Suprapubic skin (tissue), 4 donors: Measurements from ENCODE around the gene DMRT2. TPM values are rescaled to one million over a fixed set of nuclear protein-coding genes. Genes with fewer than 3 reads are reported as not detected.
A peak's percentile ranks its signal among the peaks of the same experiment; 100 is the strongest.

Experiments used
- DNase-seq, 2 donors: peaks; one replicate each; pipeline ENCODE4 v3.0.0-alpha.2; 2019; ENCODE audit warnings: low spot score in 2 of 2
- H3K27ac ChIP-seq: fragments of 200-600 bp; sonication (generic); one replicate; pipeline ENCODE4 v1.5.1; 2019
- H3K27me3 ChIP-seq: fragments of 200-600 bp; sonication (generic); one replicate; pipeline ENCODE4 v1.5.1; 2019
- H3K36me3 ChIP-seq: fragments of 200-600 bp; sonication (generic); one replicate; pipeline ENCODE4 v1.5.1; 2019
- H3K4me1 ChIP-seq: fragments of 200-600 bp; sonication (generic); one replicate; pipeline ENCODE4 v1.5.1; 2019
- H3K4me3 ChIP-seq: fragments of 200-600 bp; sonication (generic); one replicate; pipeline ENCODE4 v1.5.1; 2019; ENCODE audit warnings: mild to moderate bottlenecking
- H3K9me3 ChIP-seq: fragments of 200-600 bp; sonication (generic); one replicate; pipeline ENCODE4 v1.5.1; 2019
- EP300 ChIP-seq: sonication (generic); formaldehyde crosslinking; IDR thresholded peaks from one replicate; pipeline ENCODE4 v1.6.1; 2017; ENCODE audit warnings: antibody characterized with exemption
- POLR2A ChIP-seq, 2 donors: fragments of 450-650 bp; IDR thresholded peaks; one replicate each; pipeline ENCODE4 v1.6.1; 2017; ENCODE audit warnings: antibody characterized with exemption in 2 of 2, mild to moderate bottlenecking in 2 of 2, moderate library complexity in 2 of 2
- POLR2AphosphoS5 ChIP-seq, 3 donors: sonication (generic); formaldehyde crosslinking; IDR thresholded peaks; one replicate each; pipeline ENCODE4 v1.6.1; 2017; ENCODE audit warnings: antibody characterized with exemption in 3 of 3
- WGBS: methylation state at CpG from one replicate; pipeline ENCODE4 v1.1.5; 2018; 5-methylcytosine and 5-hydroxymethylcytosine counted together
- total RNA-seq, 4 donors: library from RNA; depleted of rRNA; stranded (reverse); fragments of >200 nt; gene quantifications; one replicate each; pipeline ENCODE4 v1.1.0, GENCODE V29; 2016
- TF ChIP-seq, protein P1 (sequence below), 2 donors: fragments of 200-600 bp in 1 of 2; fragments of 450-650 bp in 1 of 2; sonication (generic) in 1 of 2; IDR thresholded peaks; one replicate each; pipeline ENCODE4 v1.5.1; 2016 to 2019; ENCODE audit warnings: antibody characterized with exemption in 2 of 2, mild to moderate bottlenecking in 1 of 2, moderate library complexity in 1 of 2

DMRT2 gene
- total RNA-seq, 4 donors from 2014 or later = 0.60 to 1.1 (median 0.68) TPM

DNA sequence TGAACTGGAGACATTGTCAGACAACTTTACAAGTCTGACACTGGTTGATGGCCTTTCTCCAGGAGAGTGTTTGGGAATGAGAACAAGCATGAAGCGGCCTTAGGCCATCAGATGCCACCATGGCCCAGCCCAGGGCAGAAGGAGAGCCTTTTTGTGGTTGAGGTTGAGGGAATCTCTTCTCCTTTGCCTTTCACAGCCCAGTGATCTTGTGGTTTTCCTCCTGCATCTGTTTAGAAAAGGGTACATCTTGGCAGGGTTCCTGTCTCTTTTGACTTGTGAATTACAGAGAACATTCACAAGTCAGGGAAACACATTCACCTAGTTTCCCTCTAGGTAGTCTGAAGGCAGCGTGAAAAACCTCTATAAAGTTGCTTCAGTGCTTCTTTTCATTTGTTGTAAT, 27.5 kb downstream of the DMRT2 start:
- no peaks in the 10 kb centered on the region for H3K36me3 ChIP-seq
- no peaks in the 10 kb centered on the region for H3K4me1 ChIP-seq
- H3K9me3 ChIP-seq = no peaks in the 10 kb centered on the region
- DNase-seq = no peak
- 88% methylated on average over 2 of the region's 2 CpGs for WGBS
- H3K27me3 ChIP-seq = no peaks in the 10 kb centered on the region
- H3K27ac ChIP-seq = no peak overlapping the region
- no peak for TF ChIP-seq POLR2AphosphoS5 (IDR thresholded peaks at IDR 0.05)
- TF ChIP-seq, protein P1, sequence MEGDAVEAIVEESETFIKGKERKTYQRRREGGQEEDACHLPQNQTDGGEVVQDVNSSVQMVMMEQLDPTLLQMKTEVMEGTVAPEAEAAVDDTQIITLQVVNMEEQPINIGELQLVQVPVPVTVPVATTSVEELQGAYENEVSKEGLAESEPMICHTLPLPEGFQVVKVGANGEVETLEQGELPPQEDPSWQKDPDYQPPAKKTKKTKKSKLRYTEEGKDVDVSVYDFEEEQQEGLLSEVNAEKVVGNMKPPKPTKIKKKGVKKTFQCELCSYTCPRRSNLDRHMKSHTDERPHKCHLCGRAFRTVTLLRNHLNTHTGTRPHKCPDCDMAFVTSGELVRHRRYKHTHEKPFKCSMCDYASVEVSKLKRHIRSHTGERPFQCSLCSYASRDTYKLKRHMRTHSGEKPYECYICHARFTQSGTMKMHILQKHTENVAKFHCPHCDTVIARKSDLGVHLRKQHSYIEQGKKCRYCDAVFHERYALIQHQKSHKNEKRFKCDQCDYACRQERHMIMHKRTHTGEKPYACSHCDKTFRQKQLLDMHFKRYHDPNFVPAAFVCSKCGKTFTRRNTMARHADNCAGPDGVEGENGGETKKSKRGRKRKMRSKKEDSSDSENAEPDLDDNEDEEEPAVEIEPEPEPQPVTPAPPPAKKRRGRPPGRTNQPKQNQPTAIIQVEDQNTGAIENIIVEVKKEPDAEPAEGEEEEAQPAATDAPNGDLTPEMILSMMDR (IDR thresholded peaks at IDR 0.05) = no peak
- TF ChIP-seq POLR2A (IDR thresholded peaks at IDR 0.05) = no peak
- no peak for TF ChIP-seq EP300
- no peak overlapping the region for H3K4me3 ChIP-seq

- TF ChIP-seq EP300 = no peak
- no peak for TF ChIP-seq POLR2AphosphoS5 (IDR thresholded peaks at IDR 0.05)
- TF ChIP-seq POLR2A (IDR thresholded peaks at IDR 0.05) = no peak
- TF ChIP-seq, protein P1 (IDR thresholded peaks at IDR 0.05) = no peak
- Histone ChIP-seq H3K27me3 (no peaks in the 10 kb centered on the region), H3K36me3 (no peaks in the 10 kb centered on the region), H3K9me3 (no peaks in the 10 kb centered on the region), H3K4me1 (peaks cover 6% of the 10 kb centered on the region), H3K27ac (no peak overlapping the region), H3K4me3 (peak overlapping the region; percentile 32)
- WGBS = 5% methylated on average over 13 of the region's 13 CpGs
- peak; percentile 68 to 81 for DNase-seq
Measured at GRCh38 chr9:1083325-1083913, 33.3 kb downstream of the DMRT2 start.

GRCh38 chr9:1085086-1085485, 34.9 kb downstream of the DMRT2 start:
- no peaks in the 10 kb centered on the region for H3K36me3 ChIP-seq
- TF ChIP-seq, protein P1 (IDR thresholded peaks at IDR 0.05) = no peak
- TF ChIP-seq POLR2A (IDR thresholded peaks at IDR 0.05) (no peak), POLR2AphosphoS5 (IDR thresholded peaks at IDR 0.05) (no peak), EP300 (no peak)
- DNase-seq = no peak
- WGBS = 66% methylated on average over 4 of the region's 4 CpGs
- no peaks in the 10 kb centered on the region for H3K27me3 ChIP-seq
- no peak overlapping the region for H3K27ac ChIP-seq
- no peaks in the 10 kb centered on the region for H3K9me3 ChIP-seq
- no peak overlapping the region for H3K4me3 ChIP-seq
- H3K4me1 ChIP-seq = peaks cover 6% of the 10 kb centered on the region

- H3K4me3 ChIP-seq = no peak overlapping the region
- TF ChIP-seq POLR2A (IDR thresholded peaks at IDR 0.05) (no peak), POLR2AphosphoS5 (IDR thresholded peaks at IDR 0.05) (no peak), EP300 (no peak)
- TF ChIP-seq, protein P1 (IDR thresholded peaks at IDR 0.05) = no peak
- peaks cover 6% of the 10 kb centered on the region for H3K4me1 ChIP-seq
- H3K36me3 ChIP-seq = no peaks in the 10 kb centered on the region
- no peak overlapping the region for H3K27ac ChIP-seq
- no peaks in the 10 kb centered on the region for H3K9me3 ChIP-seq
- no peaks in the 10 kb centered on the region for H3K27me3 ChIP-seq
- DNase-seq = no peak
- WGBS = 26% methylated on average over 3 of the region's 3 CpGs
Measured at GRCh38 chr9:1086517-1086916, 36.4 kb downstream of the DMRT2 start.

GRCh38 chr9:1087120-1087881, 37.1 kb downstream of the DMRT2 start:
- H3K4me1 ChIP-seq = peaks cover 6% of the 10 kb centered on the region
- DNase-seq = no peak
- WGBS = 85% methylated on average over 7 of the region's 7 CpGs
- no peak overlapping the region for H3K4me3 ChIP-seq
- no peak overlapping the region for H3K27ac ChIP-seq
- H3K36me3 ChIP-seq = no peaks in the 10 kb centered on the region
- H3K9me3 ChIP-seq = no peaks in the 10 kb centered on the region
- H3K27me3 ChIP-seq = no peaks in the 10 kb centered on the region
- TF ChIP-seq POLR2AphosphoS5 (IDR thresholded peaks at IDR 0.05) (no peak), POLR2A (IDR thresholded peaks at IDR 0.05) (no peak), EP300 (no peak)
- TF ChIP-seq, protein P1 (IDR thresholded peaks at IDR 0.05) = no peak
